H1 (cell line): ENCODE results near the gene FAM222B. TPM values are rescaled to one million over a fixed set of nuclear protein-coding genes. Genes with fewer than 3 reads are reported as not detected.

Experiments used
- BRCA1 ChIP-seq: IDR thresholded peaks from 2 replicates; pipeline ENCODE4 v1.6.1; 2012; ENCODE audit warnings: low read depth, low read length, improper control_type of control experiment
- CTCF ChIP-seq, 3 experiments: IDR thresholded peaks; 1 replicate in 2 of 3; 2 replicates in 1 of 3; pipeline versions ENCODE4 v1.5.1 to v1.6.1; 2011; ENCODE audit warnings: low read length in 3 of 3, mild to moderate bottlenecking in 3 of 3, inconsistent platforms in 2 of 3, low read depth in 1 of 3, moderate library complexity in 1 of 3; ENCODE audit not compliant: insufficient read depth in 1 of 3; ENCODE audit errors: control extremely low read depth in 1 of 3
- EGR1 ChIP-seq: IDR thresholded peaks from 2 replicates; pipeline ENCODE4 v1.6.1; 2011; ENCODE audit warnings: low read depth, low read length, borderline replicate concordance
- FOSL1 ChIP-seq: IDR thresholded peaks from 2 replicates; pipeline ENCODE4 v1.6.1; 2011; ENCODE audit warnings: mild to moderate bottlenecking, low read depth, low read length, moderate library complexity; ENCODE audit not compliant: insufficient read depth
- JUND ChIP-seq: IDR thresholded peaks from 2 replicates; pipeline ENCODE4 v1.6.1; 2011; ENCODE audit warnings: mild to moderate bottlenecking, improper control_type of control experiment, low read length
- KDM5A ChIP-seq: fragments of 200-600 bp; IDR thresholded peaks from 2 replicates; pipeline ENCODE4 v1.7.1; 2012; ENCODE audit warnings: mild to moderate bottlenecking, low read length, inconsistent platforms, mixed read lengths
- MAFK ChIP-seq: IDR thresholded peaks from 2 replicates; pipeline ENCODE4 v1.6.1; 2012; ENCODE audit warnings: low read depth, mild to moderate bottlenecking, improper control_type of control experiment, low read length
- POLR2A ChIP-seq, 2 experiments: IDR thresholded peaks; 1 replicate in 1 of 2; 2 replicates in 1 of 2; pipeline ENCODE4 v1.6.1; 2011; ENCODE audit warnings: low read depth in 2 of 2, low read length in 2 of 2, mild to moderate bottlenecking in 2 of 2; ENCODE audit errors: control extremely low read depth in 1 of 2
- POLR2AphosphoS5 ChIP-seq: IDR thresholded peaks from 2 replicates; pipeline ENCODE4 v1.6.1; 2011; ENCODE audit warnings: low read depth, low read length
- RAD21 ChIP-seq, 2 experiments: IDR thresholded peaks in 1 of 2; conservative IDR thresholded peaks in 1 of 2; 2 replicates each; pipeline ENCODE4 v1.6.1; 2011; ENCODE audit warnings: low read depth in 2 of 2, low read length in 2 of 2, improper control_type of control experiment in 1 of 2, inconsistent platforms in 1 of 2, mild to moderate bottlenecking in 1 of 2, moderate library complexity in 1 of 2
- RBBP5 ChIP-seq: IDR thresholded peaks from 2 replicates; pipeline ENCODE4 v1.7.1; 2012; ENCODE audit warnings: low read depth, mild to moderate bottlenecking, inconsistent platforms, low read length, moderate library complexity, borderline replicate concordance
- SIN3A ChIP-seq, 2 experiments: IDR thresholded peaks in 1 of 2; conservative IDR thresholded peaks in 1 of 2; 2 replicates each; pipeline ENCODE4 v1.6.1; 2011 to 2012; ENCODE audit warnings: low read length in 2 of 2, improper control_type of control experiment in 1 of 2, low read depth in 1 of 2, mild to moderate bottlenecking in 1 of 2
- SP1 ChIP-seq: IDR thresholded peaks from 2 replicates; pipeline ENCODE4 v1.6.1; 2011; ENCODE audit warnings: low read depth, low read length
- TAF1 ChIP-seq: IDR thresholded peaks from 2 replicates; pipeline ENCODE4 v1.6.1; 2011; ENCODE audit warnings: mild to moderate bottlenecking, low read depth, low read length
- TCF12 ChIP-seq: IDR thresholded peaks from 2 replicates; pipeline ENCODE4 v1.6.1; 2011; ENCODE audit warnings: low read depth, mild to moderate bottlenecking, low read length
- TEAD4 ChIP-seq: IDR thresholded peaks from 2 replicates; pipeline ENCODE4 v1.6.1; 2012; ENCODE audit warnings: low read depth, low read length, inconsistent platforms, mixed read lengths
- YY1 ChIP-seq: IDR thresholded peaks from 2 replicates; pipeline ENCODE4 v1.6.1; 2011; ENCODE audit warnings: low read depth, mild to moderate bottlenecking, low read length
- polyA plus RNA-seq, 7 experiments: library from polyadenylated mRNA; depleted of rRNA in 3 of 7; stranded (reverse) in 5 of 7; unstranded in 2 of 7; fragments of >200 nt in 5 of 7; fragments of 200-250 nt in 2 of 7; gene quantifications; 1 replicate in 5 of 7; 2 replicates in 1 of 7; 4 replicates in 1 of 7; pipeline versions ENCODE4 v1.2.1 to v1.2.3, GENCODE V29; 2011 to 2013; ENCODE audit warnings: missing spikeins in 2 of 7, mixed read lengths in 2 of 7
- total RNA-seq: library from RNA; stranded (reverse); fragmentation: NEBNext Ultra II Directional; extraction: Animal tissue kit (Norgen Biotek cat#: 25700); gene quantifications from 2 replicates; pipeline ENCODE4 v1.2.1, GENCODE V29; 2021
- TF ChIP-seq, protein P1 (sequence below): IDR thresholded peaks from 2 replicates; pipeline ENCODE4 v1.6.1; 2011; ENCODE audit warnings: low read length, improper control_type of control experiment
- TF ChIP-seq, protein P2 (sequence below): IDR thresholded peaks from 2 replicates; pipeline ENCODE4 v1.6.1; 2012; ENCODE audit warnings: low read length, inconsistent platforms

FAM222B gene
- total and polyA plus RNA-seq, 2 of the 8 experiments (the other 6 are each of a cell fraction or from before 2014, with no cell fraction given): 42.1 to 81.7 TPM

DNA sequence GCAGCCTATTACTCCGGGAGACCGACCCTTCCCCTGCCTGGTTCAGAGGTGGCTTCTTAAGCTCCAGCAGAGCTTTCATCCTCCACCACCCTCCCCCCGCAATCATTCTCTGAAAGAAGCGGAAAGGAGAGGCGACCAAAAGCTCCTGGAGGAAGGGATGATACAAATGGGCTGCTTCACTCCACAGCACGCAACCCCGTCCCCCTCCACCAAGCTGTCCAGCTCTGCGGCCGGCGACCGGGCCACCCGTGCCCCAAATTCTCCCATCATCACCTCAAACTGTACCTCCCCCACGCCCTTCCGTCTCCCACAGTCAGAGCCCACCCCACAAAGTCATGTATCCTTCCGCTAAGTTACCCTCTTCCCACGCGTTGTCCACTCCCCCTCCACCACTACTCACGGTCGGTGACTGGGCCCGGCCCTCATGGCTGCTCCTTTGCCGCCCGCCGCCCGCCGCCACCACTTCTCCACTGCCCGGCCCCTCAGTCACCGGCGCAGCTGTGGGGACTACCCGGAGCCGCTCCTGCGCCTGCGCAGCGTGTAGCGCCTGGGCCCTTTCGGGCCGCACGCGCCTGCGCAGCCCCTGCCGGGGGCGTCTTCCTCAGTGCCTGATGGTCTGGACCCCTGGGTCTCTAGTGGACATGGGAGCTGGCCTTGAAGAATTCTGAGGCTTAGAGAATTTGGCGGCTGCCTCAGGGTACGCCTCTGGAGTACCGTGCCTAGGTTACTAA is at the start of gene FAM222B (continued):
- TF ChIP-seq SIN3A (conservative IDR thresholded peaks at IDR 0.05 in 1 of 2, IDR thresholded peaks at IDR 0.05 in 1 of 2; ENCODE audit: low read depth in 1 of 2, low read length in 2 of 2) (peak in 1 of 2 experiments; percentile 48; a peak in 1 of 4 replicates), YY1 (no peak), CTCF (IDR thresholded peaks at IDR 0.05; ENCODE audit: control extremely low read depth in 1 of 3, insufficient read depth in 1 of 3, low read depth in 1 of 3, low read length in 3 of 3) (no peak; a peak in 1 of 4 replicates), JUND (no peak), TEAD4 (no peak), SP1 (no peak), KDM5A (no peak), BRCA1 (no peak), POLR2AphosphoS5 (no peak), TCF12 (no peak), POLR2A (IDR thresholded peaks at IDR 0.05; ENCODE audit: control extremely low read depth in 1 of 2, low read depth in 2 of 2, low read length in 2 of 2) (peak in 1 of 2 experiments; percentile 50; a peak in 1 of 3 replicates), FOSL1 (no peak), RAD21 (IDR thresholded peaks at IDR 0.05 in 1 of 2, conservative IDR thresholded peaks at IDR 0.05 in 1 of 2; ENCODE audit: low read depth in 2 of 2, low read length in 2 of 2) (0 out of 4 replicates have a peak, but pooled peaks of 1 of the 2 experiments have one; percentile 7), RBBP5 (no peak; the same call in 1 of the 2 replicates), TAF1 (peak; percentile 73; the same call in 1 of the 2 replicates), MAFK (no peak), EGR1 (no peak)
- TF ChIP-seq, protein P1, sequence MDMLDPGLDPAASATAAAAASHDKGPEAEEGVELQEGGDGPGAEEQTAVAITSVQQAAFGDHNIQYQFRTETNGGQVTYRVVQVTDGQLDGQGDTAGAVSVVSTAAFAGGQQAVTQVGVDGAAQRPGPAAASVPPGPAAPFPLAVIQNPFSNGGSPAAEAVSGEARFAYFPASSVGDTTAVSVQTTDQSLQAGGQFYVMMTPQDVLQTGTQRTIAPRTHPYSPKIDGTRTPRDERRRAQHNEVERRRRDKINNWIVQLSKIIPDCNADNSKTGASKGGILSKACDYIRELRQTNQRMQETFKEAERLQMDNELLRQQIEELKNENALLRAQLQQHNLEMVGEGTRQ: no peak; the same call in 1 of the 2 replicates
- TF ChIP-seq, protein P2, sequence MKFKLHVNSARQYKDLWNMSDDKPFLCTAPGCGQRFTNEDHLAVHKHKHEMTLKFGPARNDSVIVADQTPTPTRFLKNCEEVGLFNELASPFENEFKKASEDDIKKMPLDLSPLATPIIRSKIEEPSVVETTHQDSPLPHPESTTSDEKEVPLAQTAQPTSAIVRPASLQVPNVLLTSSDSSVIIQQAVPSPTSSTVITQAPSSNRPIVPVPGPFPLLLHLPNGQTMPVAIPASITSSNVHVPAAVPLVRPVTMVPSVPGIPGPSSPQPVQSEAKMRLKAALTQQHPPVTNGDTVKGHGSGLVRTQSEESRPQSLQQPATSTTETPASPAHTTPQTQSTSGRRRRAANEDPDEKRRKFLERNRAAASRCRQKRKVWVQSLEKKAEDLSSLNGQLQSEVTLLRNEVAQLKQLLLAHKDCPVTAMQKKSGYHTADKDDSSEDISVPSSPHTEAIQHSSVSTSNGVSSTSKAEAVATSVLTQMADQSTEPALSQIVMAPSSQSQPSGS: no peak
